Stimulated activated CD4-positive, alpha-beta T cell treated with anti-CD3 and anti-CD28 coated beads, TNF-alpha, amount 100 ng/mL, for 1 hour (primary cell): ENCODE data around the gene SIPA1L3.
"Not testable (repeated sequence)": the region's sequence is repeated elsewhere in the genome, so short reads cannot be mapped to it uniquely, and the experiment has no call there.

Experiments used
- DNase-seq, 3 donors: peaks; one replicate each; pipeline ENCODE4 v3.0.0-alpha.2; 2020; ENCODE audit warnings: low read depth in 3 of 3, low spot score in 1 of 3

SIPA1L3 gene

DNA sequence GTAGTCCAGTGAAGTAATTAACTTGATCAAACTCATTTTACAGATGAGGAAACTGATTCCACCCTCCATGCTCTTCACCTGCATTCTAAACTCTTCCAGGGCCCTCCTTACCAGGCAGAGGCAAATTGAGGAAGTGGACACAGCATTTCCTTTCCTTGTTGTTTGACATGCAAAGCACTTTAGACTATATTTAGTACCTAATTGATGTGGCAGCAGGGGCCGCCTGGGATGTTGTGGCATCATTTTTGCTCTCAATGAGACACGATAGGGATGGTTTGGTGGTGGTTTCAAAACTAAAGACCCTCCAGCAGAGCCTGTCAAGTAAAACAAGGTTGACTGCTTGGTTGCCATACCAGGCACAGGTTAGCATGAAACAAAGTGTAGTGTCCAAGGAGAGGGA is 7.9 kb downstream of the SIPA1L3 start:
- DNase-seq = no peak

DNA sequence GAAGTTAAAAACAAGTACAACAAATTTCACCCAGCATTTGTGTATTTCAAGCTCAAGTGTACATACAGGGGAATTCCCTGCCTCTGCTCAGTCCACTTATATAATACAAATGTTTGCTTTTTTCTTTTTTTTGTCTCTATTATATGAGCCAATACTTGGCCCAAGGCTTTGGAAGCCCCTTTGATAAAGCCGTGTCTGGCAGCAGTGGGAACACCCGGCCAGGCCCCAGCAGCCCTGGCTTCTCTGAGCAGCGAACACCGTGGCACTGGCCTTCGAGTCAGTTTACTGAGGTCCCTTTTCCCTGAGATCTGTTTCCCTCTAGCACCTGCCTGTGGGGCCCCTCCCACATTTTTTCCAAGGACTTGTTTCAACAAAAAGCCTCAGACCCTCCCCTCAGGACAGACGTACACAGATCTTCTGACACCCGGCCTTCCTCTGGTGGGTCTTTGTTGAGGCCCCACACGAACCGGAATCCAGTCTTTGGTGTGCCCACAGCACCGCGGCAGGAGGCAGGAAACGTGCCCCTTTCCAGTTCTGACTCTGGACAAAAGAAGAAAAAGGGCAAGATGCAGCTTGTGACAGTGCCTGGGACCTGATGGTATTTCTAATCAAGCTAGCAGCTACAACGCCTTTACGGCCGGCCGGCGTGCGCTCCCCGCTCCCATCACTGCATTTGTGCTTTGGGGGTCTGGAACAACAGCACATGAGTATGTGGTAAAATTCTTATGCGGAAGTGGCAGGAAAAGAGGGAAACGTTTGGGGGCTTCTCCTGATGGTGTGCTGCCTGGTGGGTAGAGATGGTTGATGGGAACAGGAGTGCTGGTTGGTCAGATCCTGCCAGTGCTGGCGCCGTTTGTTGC is 13.8 kb downstream of the SIPA1L3 start:
- no peak for DNase-seq

- not testable (repeated sequence) for DNase-seq
Measured at GRCh38 chr19:37924573-37924972, 17.6 kb downstream of the SIPA1L3 start.

GRCh38 chr19:37925212-37925611 is 18.2 kb downstream of the SIPA1L3 start:
- DNase-seq = no peak

GRCh38 chr19:37926255-37926654 is 19.2 kb downstream of the SIPA1L3 start:
- DNase-seq = no peak

DNA sequence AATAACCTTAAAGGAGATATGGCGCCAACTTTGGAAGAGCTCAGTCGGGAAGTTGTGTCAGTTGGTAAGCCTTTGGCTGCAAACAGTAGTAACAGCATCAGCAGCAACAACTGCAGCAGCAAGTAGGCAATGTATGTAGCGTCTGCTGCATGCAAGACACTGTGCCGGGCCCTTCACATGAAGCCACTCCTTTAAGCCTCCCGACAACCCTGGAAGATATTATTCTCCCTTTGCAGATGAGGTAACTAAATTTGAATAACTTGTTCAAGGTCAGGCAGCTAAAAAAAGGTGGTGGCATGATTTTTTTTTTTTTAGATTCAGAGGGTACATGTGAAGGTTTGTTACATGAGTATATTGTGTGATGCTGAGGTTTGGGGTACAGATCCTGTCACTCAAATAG is 19.7 kb downstream of the SIPA1L3 start:
- no peak for DNase-seq

GRCh38 chr19:37928527-37929286 is 21.7 kb downstream of the SIPA1L3 start:
- no peak for DNase-seq

DNA sequence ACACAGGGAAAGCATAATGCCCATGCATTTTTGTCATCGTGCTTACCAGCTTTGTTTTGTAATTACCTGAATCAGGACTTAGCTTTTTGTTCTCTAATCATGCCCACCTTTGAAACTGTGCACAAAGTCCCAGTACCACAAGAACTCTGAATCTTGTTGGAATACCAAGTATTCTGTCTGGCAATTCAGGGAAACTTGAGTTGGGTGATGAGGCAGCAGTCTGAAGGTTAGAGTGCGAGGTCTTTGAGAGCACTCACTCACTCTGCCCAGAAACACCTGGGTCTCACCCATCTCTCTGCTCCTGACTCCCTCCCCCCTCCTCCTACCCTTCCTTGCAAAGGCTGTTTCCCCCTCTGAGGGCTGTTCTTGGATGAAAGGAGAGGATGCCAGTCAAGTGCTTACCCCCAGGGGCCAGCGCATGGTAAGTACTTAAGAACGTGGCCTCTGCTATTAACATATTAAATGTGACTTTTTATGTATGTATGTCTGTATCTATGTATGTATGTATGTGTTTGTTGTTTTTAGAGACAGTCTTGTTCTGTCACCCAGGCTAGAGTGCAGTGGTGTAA is 22.4 kb downstream of the SIPA1L3 start:
- no peak for DNase-seq

- no peak for DNase-seq
Measured at GRCh38 chr19:37930416-37930815, 23.4 kb downstream of the SIPA1L3 start.

DNA sequence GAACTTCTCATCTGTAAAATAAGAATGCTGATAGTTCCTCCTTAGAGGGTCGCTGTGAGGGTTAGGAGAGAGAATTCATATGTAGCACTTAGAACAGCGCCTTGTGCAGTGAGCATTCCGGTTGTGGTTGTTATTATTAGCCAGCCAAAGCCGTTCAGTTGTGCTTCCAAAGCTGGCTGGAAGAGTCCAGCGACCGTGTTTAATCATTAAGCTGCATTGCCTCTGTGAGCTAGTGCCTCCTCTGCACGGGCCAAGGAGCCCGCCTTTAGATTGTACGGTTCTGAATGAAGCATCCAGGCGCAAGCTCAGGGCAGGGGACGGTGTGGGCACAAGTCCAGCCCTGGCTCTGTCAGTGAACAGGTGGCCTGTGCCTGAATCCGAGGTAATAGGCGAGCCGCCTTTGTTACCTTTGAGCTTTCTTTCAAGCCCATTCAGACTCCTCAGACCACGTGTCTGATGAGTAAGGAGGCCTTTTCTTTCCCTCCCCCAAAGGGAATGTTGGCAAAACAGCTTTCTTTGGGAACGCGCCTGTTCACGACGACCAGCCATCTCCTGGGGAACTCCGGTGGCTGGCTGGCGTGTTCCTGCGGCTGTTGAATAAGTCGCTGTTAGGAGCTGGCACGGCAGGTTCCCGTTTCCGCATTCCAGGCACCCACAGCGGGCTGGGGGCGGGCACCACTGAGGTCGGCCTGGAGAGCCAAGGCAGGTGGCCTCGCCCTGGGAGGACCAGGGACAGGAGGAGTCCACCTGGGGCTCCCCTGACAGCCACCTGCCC is 25.1 kb downstream of the SIPA1L3 start:
- DNase-seq = no peak

- DNase-seq = no peak
Measured at GRCh38 chr19:37932985-37933936, 26.3 kb downstream of the SIPA1L3 start.

DNA sequence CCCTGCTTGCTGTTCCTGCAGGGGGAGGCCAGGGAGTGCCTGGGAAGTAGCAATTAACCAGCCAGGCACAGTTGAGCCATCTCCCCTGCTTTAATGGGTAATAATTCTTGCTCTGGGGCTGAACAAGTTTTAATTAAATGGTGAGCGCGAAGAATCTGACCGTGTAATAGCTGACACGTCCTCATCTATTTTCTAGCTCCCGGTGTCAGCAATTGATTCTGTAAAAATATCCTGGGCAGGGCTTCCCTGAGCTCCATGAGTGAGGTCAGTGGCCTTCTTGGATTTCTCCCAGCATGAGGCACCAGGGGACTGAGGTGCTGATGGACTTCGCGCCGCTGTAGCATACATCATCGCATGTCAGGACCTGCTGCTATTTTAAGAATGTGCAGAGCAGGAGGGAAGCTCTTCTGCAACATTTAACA is 26.9 kb downstream of the SIPA1L3 start:
- no peak for DNase-seq

GRCh38 chr19:37935341-37935740 is 28.3 kb downstream of the SIPA1L3 start:
- DNase-seq = no peak

DNA sequence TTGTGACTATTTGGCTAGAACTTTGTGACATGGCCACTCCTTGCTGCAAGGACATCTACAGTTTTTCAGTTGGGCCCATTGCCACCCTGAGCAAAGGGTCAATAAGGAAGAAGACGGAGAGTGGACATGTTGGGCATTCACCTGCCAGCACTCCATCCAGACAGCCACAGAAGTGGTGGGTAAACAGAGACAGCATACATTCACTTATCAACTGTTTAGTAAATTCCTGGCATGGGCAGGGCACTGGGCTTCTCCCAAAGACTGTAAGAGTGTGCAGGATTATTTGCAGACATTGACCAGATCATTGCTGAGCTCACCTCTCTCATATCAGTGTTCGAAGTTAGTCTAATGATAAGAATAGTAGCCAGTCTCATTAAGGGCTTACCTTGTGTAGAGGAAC is 29.2 kb downstream of the SIPA1L3 start:
- no peak for DNase-seq

GRCh38 chr19:37936886-37937285 is 29.9 kb downstream of the SIPA1L3 start:
- DNase-seq = no peak

DNA sequence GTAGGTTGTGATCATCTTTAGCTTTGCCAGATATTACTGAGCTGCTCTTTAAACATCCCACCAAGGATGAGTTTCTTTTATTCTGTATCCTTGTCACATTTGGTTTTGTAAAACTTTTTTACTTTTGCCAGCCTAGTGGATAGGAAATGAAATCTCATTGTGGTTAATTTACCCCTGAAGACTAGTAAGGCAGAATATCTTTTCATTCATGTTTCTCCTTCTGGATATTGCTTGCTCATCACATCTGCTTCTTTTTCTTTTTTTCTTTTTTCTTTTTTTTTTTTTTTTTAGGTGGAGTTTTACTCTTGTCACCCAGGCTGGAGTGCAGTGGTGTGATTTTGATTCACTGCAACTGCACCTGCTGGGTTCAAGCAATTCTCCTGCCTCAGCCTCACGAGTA is 31.3 kb downstream of the SIPA1L3 start:
- DNase-seq = no peak

- no peak for DNase-seq
Measured at GRCh38 chr19:37941782-37942515, 34.9 kb downstream of the SIPA1L3 start.

DNA sequence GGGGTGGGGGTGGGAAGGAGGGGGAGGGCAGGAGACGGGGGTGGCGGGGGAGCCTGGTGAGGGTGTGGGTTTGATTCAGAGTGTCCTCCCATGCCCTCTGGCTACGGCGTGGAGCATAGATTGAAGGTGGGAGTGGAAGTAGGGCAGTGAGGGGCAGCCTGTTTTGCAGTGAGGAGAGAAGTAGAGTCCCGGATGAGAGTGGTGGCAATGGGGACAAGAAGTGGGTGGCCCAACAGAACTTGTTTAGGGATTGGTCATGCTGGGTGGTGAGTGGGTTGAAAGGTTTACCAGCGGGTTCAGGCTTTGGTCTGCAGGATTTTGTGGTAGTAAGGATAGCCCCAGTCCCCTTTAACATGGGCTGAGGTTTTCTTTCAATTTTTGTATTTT is 35.5 kb downstream of the SIPA1L3 start:
- no peak for DNase-seq

GRCh38 chr19:37943480-37943879 is 36.5 kb downstream of the SIPA1L3 start:
- no peak for DNase-seq

DNA sequence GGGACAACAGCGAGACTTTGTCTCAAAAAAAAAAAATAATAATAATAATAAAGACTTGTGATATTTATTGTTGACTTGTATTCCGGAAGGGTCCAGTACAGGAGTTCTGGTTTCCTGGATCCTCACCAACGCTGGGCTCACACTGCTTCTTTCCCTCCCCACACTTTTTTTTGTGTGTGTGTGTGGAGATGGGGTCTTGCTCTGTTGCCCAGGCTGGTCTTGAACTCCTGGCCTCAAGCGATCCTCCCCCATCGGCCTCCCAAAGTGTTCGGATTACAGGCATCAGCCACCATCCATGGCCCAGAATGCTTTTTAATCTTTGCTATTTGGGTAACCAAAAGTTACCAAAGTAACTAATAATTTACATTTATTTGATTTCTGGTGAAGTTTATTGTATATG is 39.1 kb downstream of the SIPA1L3 start:
- no peak for DNase-seq
